ENCODE measurements around the gene PRELID3B. TPM values are rescaled to one million over a fixed set of nuclear protein-coding genes. Genes with fewer than 3 reads are reported as not detected.

The PRELID3B gene
- total and polyA plus RNA-seq, 2 of the 13 experiments (the other 11 are each of a cell fraction or from before 2014, with no cell fraction given) = 23.3 to 42.6 TPM

- TF ChIP-seq TAF15 (IDR thresholded peaks at IDR 0.05; ENCODE audit: low read depth, low read length, poor library complexity, severe bottlenecking) (no peak), TBP (CRISPR knock-in tag; IDR thresholded peaks at IDR 0.05) (no peak), ZNF616 (CRISPR knock-in tag; IDR thresholded peaks at IDR 0.05; ENCODE audit: low read depth) (peak; percentile 72; the same call in 1 of the 2 replicates), STAG1 (CRISPR knock-in tag; IDR thresholded peaks at IDR 0.05) (peak; percentile 35), ZNF879 (CRISPR knock-in tag; IDR thresholded peaks at IDR 0.05) (no peak), SAFB2 (CRISPR knock-in tag; IDR thresholded peaks at IDR 0.05; ENCODE audit: borderline replicate concordance, low read depth) (no peak), YEATS4 (CRISPR knock-in tag; IDR thresholded peaks at IDR 0.05; ENCODE audit: borderline replicate concordance) (peak; percentile 79; the same call in 1 of the 2 replicates), KDM4B (CRISPR knock-in tag; IDR thresholded peaks at IDR 0.05) (no peak), DBP (CRISPR knock-in tag; IDR thresholded peaks at IDR 0.05; ENCODE audit: not compliant biosample characterization) (peak; percentile 80), ZSCAN12 (CRISPR knock-in tag; IDR thresholded peaks at IDR 0.05) (no peak), HOMEZ (CRISPR knock-in tag; IDR thresholded peaks at IDR 0.05; ENCODE audit: low read depth) (peak; percentile 84), ZNF891 (CRISPR knock-in tag; IDR thresholded peaks at IDR 0.05) (peak; percentile 90; the same call in 1 of the 2 replicates), FOXC1 (CRISPR knock-in tag; IDR thresholded peaks at IDR 0.05; ENCODE audit: borderline replicate concordance) (no peak), ISX (CRISPR knock-in tag; conservative IDR thresholded peaks at IDR 0.05) (no peak)
- TF ChIP-seq, protein P1, sequence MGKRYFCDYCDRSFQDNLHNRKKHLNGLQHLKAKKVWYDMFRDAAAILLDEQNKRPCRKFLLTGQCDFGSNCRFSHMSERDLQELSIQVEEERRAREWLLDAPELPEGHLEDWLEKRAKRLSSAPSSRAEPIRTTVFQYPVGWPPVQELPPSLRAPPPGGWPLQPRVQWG (CRISPR knock-in tag; IDR thresholded peaks at IDR 0.05; ENCODE audit: borderline replicate concordance, low read depth) = no peak
- TF ChIP-seq, protein P2, sequence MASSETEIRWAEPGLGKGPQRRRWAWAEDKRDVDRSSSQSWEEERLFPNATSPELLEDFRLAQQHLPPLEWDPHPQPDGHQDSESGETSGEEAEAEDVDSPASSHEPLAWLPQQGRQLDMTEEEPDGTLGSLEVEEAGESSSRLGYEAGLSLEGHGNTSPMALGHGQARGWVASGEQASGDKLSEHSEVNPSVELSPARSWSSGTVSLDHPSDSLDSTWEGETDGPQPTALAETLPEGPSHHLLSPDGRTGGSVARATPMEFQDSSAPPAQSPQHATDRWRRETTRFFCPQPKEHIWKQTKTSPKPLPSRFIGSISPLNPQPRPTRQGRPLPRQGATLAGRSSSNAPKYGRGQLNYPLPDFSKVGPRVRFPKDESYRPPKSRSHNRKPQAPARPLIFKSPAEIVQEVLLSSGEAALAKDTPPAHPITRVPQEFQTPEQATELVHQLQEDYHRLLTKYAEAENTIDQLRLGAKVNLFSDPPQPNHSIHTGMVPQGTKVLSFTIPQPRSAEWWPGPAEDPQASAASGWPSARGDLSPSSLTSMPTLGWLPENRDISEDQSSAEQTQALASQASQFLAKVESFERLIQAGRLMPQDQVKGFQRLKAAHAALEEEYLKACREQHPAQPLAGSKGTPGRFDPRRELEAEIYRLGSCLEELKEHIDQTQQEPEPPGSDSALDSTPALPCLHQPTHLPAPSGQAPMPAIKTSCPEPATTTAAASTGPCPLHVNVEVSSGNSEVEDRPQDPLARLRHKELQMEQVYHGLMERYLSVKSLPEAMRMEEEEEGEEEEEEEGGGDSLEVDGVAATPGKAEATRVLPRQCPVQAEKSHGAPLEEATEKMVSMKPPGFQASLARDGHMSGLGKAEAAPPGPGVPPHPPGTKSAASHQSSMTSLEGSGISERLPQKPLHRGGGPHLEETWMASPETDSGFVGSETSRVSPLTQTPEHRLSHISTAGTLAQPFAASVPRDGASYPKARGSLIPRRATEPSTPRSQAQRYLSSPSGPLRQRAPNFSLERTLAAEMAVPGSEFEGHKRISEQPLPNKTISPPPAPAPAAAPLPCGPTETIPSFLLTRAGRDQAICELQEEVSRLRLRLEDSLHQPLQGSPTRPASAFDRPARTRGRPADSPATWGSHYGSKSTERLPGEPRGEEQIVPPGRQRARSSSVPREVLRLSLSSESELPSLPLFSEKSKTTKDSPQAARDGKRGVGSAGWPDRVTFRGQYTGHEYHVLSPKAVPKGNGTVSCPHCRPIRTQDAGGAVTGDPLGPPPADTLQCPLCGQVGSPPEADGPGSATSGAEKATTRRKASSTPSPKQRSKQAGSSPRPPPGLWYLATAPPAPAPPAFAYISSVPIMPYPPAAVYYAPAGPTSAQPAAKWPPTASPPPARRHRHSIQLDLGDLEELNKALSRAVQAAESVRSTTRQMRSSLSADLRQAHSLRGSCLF (CRISPR knock-in tag; IDR thresholded peaks at IDR 0.05; ENCODE audit: borderline replicate concordance) = no peak
Observed at GRCh38 chr20:59015812-59016711, 26.5 kb downstream of the PRELID3B start (continued).

All from HepG2 (cell line).